SK-N-SH (cell line): ENCODE data around the gene PLCG2. TPM values are rescaled to one million over a fixed set of nuclear protein-coding genes. Genes with fewer than 3 reads are reported as not detected.

ENCODE experiments used
- CTCF ChIA-PET: fragments of 300-600, 350-600 bp; formaldehyde crosslinking; extraction: SDS; loops from one replicate; lab custom pipeline; 2021; lab: Yijun Ruan, JAX
- POLR2A ChIA-PET: fragments of 350-600 bp; sonication (Branson Sonifier 250); formaldehyde crosslinking; extraction: SDS; loops from one replicate; lab custom pipeline; 2020; ENCODE audit warnings: antibody characterized with exemption, inconsistent platforms; lab: Yijun Ruan, JAX
- DNase-seq: peaks from one replicate; pipeline ENCODE4 v3.0.0; 2012
- H2AFZ ChIP-seq: fragments of 200-600 bp; sonication (generic); 2 replicates; pipeline ENCODE4 v1.8.1; 2016; ENCODE audit warnings: antibody characterized with exemption, mild to moderate bottlenecking, low read depth
- H3F3A ChIP-seq: fragments of 200-600 bp; sonication (generic); replicated peaks from 2 replicates; pipeline ENCODE3; 2016; ENCODE audit warnings: antibody characterized with exemption, mild to moderate bottlenecking; ENCODE audit not compliant: insufficient read depth
- H3K27ac ChIP-seq, 2 experiments: fragments of 200-500 bp in 1 of 2; fragments of 200-600 bp in 1 of 2; sonication (Bioruptor generic) in 1 of 2; sonication (generic), shearing (Covaris generic) in 1 of 2; 2 replicates each; pipeline versions ENCODE4 v1.5.1 to v1.6.1; 2014 to 2016; ENCODE audit warnings: low read depth in 2 of 2, inconsistent platforms in 1 of 2, low read length in 1 of 2, mild to moderate bottlenecking in 1 of 2, mixed read lengths in 1 of 2
- H3K27me3 ChIP-seq: fragments of 200-600 bp; sonication (generic), shearing (Covaris generic); 2 replicates; pipeline ENCODE4 v1.6.1; 2016; ENCODE audit warnings: mixed run types; ENCODE audit not compliant: insufficient read depth
- H3K36me3 ChIP-seq, 2 experiments: fragments of 200-500 bp in 1 of 2; fragments of 200-600 bp in 1 of 2; sonication (Bioruptor generic) in 1 of 2; sonication (generic) in 1 of 2; replicated peaks in 1 of 2; 2 replicates each; pipeline versions ENCODE3 to v1.5.1; 2014 to 2016; ENCODE audit warnings: low read length in 1 of 2, mild to moderate bottlenecking in 1 of 2; ENCODE audit not compliant: insufficient read depth in 2 of 2, control insufficient read depth in 1 of 2
- H3K4me1 ChIP-seq, 2 experiments: fragments of 200-500 bp in 1 of 2; fragments of 200-600 bp in 1 of 2; sonication (Bioruptor generic) in 1 of 2; sonication (generic), shearing (Covaris generic) in 1 of 2; 2 replicates each; pipeline versions ENCODE4 v1.5.1 to v1.6.1; 2014 to 2016; ENCODE audit warnings: low read depth in 1 of 2, low read length in 1 of 2, mixed run types in 1 of 2; ENCODE audit not compliant: insufficient read depth in 2 of 2, control insufficient read depth in 1 of 2
- H3K4me2 ChIP-seq: fragments of 200-600 bp; sonication (generic), shearing (Covaris generic); 2 replicates; pipeline ENCODE4 v1.6.1; 2017; ENCODE audit warnings: mixed run types
- H3K4me3 ChIP-seq, 2 experiments: fragments of 200-500 bp in 1 of 2; fragments of 200-600 bp in 1 of 2; sonication (Bioruptor generic) in 1 of 2; sonication (generic), shearing (Covaris generic) in 1 of 2; 2 replicates each; pipeline versions ENCODE4 v1.5.1 to v1.8.1; 2014 to 2016; ENCODE audit warnings: low read depth in 2 of 2, inconsistent platforms in 1 of 2, low read length in 1 of 2, mild to moderate bottlenecking in 1 of 2, mixed read lengths in 1 of 2, moderate library complexity in 1 of 2
- H3K79me2 ChIP-seq: fragments of 200-600 bp; sonication (generic); 2 replicates; pipeline ENCODE4 v1.8.1; 2017; ENCODE audit warnings: mild to moderate bottlenecking; ENCODE audit not compliant: insufficient read depth
- H3K9ac ChIP-seq: fragments of 200-600 bp; sonication (generic); 2 replicates; pipeline ENCODE4 v1.6.1; 2017; ENCODE audit warnings: mixed run types
- H3K9me2 ChIP-seq: fragments of 200-600 bp; sonication (generic); 2 replicates; pipeline ENCODE4 v1.6.1; 2017; ENCODE audit warnings: mixed run types
- H3K9me3 ChIP-seq: fragments of 200-600 bp; sonication (generic); 2 replicates; pipeline ENCODE4 v1.6.1; 2017; ENCODE audit warnings: mixed run types, mild to moderate bottlenecking, moderate library complexity
- H4K20me1 ChIP-seq: fragments of 200-600 bp; sonication (generic); 2 replicates; pipeline ENCODE4 v1.6.1; 2017; ENCODE audit warnings: mild to moderate bottlenecking, mixed run types; ENCODE audit not compliant: insufficient read depth
- CHD2 ChIP-seq: fragments of 150-350 bp; IDR thresholded peaks from 2 replicates; pipeline ENCODE4 v1.6.1; 2018; ENCODE audit warnings: low read length; ENCODE audit not compliant: partially characterized antibody
- ELF1 ChIP-seq: IDR thresholded peaks from 2 replicates; pipeline ENCODE4 v1.4.0; 2012
- EP300 ChIP-seq, 2 experiments: IDR thresholded peaks; 2 replicates each; pipeline versions ENCODE4 v1.4.0 to v1.6.1; 2012; ENCODE audit warnings: borderline replicate concordance in 1 of 2, low read depth in 1 of 2, low read length in 1 of 2
- FOSL2 ChIP-seq: IDR thresholded peaks from 2 replicates; pipeline ENCODE4 v1.4.0; 2012; ENCODE audit warnings: low read depth, mild to moderate bottlenecking, moderate library complexity, borderline replicate concordance
- FOXJ3 ChIP-seq: sonication (generic); formaldehyde crosslinking; IDR thresholded peaks from 2 replicates; pipeline ENCODE4 v1.5.1; 2020; ENCODE audit warnings: mild to moderate bottlenecking, missing genetic modification reagents
- GABPA ChIP-seq: IDR thresholded peaks from 2 replicates; pipeline ENCODE4 v1.4.0; 2012; ENCODE audit warnings: low read depth, mild to moderate bottlenecking
- IRF3 ChIP-seq: fragments of 150-350 bp; IDR thresholded peaks from 2 replicates; pipeline ENCODE4 v1.6.1; 2016; ENCODE audit warnings: mild to moderate bottlenecking, low read depth, low read length
- MXI1 ChIP-seq: IDR thresholded peaks from 2 replicates; pipeline ENCODE4 v1.6.1; 2012; ENCODE audit warnings: mild to moderate bottlenecking, low read depth, low read length, improper control_type of control experiment
- NRF1 ChIP-seq: IDR thresholded peaks from 2 replicates; pipeline ENCODE4 v1.6.1; 2012; ENCODE audit warnings: low read depth, mild to moderate bottlenecking, low read length
- RAD21 ChIP-seq: IDR thresholded peaks from 2 replicates; pipeline ENCODE4 v1.6.1; 2012; ENCODE audit warnings: mild to moderate bottlenecking, low read length
- RFX5 ChIP-seq: IDR thresholded peaks from 2 replicates; pipeline ENCODE4 v1.6.1; 2012; ENCODE audit warnings: mild to moderate bottlenecking, improper control_type of control experiment, low read length
- SMC3 ChIP-seq: IDR thresholded peaks from 2 replicates; pipeline ENCODE4 v1.6.1; 2012; ENCODE audit warnings: low read depth, low read length, improper control_type of control experiment
- TAF1 ChIP-seq: IDR thresholded peaks from 2 replicates; pipeline ENCODE4 v1.6.1; 2012; ENCODE audit warnings: low read depth, mild to moderate bottlenecking, low read length, moderate library complexity, borderline replicate concordance
- YY1 ChIP-seq: IDR thresholded peaks from 2 replicates; pipeline ENCODE4 v1.4.0; 2012; ENCODE audit warnings: low read depth, mild to moderate bottlenecking
- WGBS: methylation state at CpG from one replicate; pipeline ENCODE4 v1.1.6; 2017; ENCODE audit warnings: low lambda C conversion rate; 5-methylcytosine and 5-hydroxymethylcytosine counted together
- polyA plus RNA-seq, 3 experiments: library from polyadenylated mRNA; depleted of rRNA; stranded (reverse); fragments of >200 nt; gene quantifications; 2 replicates each; pipeline ENCODE4 v1.2.3, GENCODE V29; 2012
- TF ChIP-seq, protein P1 (sequence below): IDR thresholded peaks from 2 replicates; pipeline ENCODE4 v1.6.1; 2012; ENCODE audit warnings: mild to moderate bottlenecking, low read depth, low read length, moderate library complexity
- TF ChIP-seq, protein P2 (sequence below): fragments of 150-350 bp; IDR thresholded peaks from 2 replicates; pipeline ENCODE4 v1.6.1; 2017; ENCODE audit warnings: antibody characterized with exemption, low read length, low read depth, borderline replicate concordance
- TF ChIP-seq, protein P3 (sequence below): IDR thresholded peaks from 2 replicates; pipeline ENCODE4 v1.4.0; 2012; ENCODE audit warnings: low read depth, borderline replicate concordance
- TF ChIP-seq, protein P4 (sequence below): IDR thresholded peaks from 2 replicates; pipeline ENCODE4; 2012

Gene PLCG2
- polyA plus RNA-seq, 1 of the 3 experiments (the other 2 are of a cell fraction) = 0.23 TPM

DNA sequence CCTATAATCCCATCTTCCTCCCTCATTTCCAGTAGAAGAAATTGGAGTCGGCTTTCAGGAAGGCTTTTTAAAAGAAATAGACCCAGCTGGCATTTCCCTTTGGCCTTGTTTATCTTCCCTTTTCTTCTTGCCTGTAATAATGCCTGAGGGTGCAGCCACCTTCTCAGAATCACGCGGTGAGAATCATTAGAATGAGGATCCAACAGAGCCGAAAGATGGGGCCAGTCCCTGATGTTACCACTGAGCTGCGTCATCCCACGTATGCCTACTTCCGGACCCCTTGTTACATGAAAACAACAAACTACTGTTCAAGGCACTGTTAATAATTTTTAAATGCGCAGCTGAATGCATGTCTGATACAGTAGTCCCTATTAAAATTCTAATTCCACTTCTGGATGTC, 208.0 kb downstream of the PLCG2 start:
- Histone ChIP-seq H3K9me2 (no peaks in the 10 kb centered on the region), H3K4me2 (no peak overlapping the region), H3K9me3 (no peaks in the 10 kb centered on the region), H3K9ac (no peak overlapping the region)
- TF ChIP-seq FOXJ3 (CRISPR knock-in tag) (no peak), RAD21 (no peak), FOSL2 (no peak), RFX5 (no peak), ELF1 (no peak), IRF3 (no peak), SMC3 (no peak), NRF1 (no peak), TAF1 (no peak), YY1 (no peak), EP300 (IDR thresholded peaks at IDR 0.05; ENCODE audit: borderline replicate concordance in 1 of 2, low read depth in 1 of 2, low read length in 1 of 2) (no peak), MXI1 (no peak), GABPA (no peak), CHD2 (no peak)
- TF ChIP-seq, protein P1, sequence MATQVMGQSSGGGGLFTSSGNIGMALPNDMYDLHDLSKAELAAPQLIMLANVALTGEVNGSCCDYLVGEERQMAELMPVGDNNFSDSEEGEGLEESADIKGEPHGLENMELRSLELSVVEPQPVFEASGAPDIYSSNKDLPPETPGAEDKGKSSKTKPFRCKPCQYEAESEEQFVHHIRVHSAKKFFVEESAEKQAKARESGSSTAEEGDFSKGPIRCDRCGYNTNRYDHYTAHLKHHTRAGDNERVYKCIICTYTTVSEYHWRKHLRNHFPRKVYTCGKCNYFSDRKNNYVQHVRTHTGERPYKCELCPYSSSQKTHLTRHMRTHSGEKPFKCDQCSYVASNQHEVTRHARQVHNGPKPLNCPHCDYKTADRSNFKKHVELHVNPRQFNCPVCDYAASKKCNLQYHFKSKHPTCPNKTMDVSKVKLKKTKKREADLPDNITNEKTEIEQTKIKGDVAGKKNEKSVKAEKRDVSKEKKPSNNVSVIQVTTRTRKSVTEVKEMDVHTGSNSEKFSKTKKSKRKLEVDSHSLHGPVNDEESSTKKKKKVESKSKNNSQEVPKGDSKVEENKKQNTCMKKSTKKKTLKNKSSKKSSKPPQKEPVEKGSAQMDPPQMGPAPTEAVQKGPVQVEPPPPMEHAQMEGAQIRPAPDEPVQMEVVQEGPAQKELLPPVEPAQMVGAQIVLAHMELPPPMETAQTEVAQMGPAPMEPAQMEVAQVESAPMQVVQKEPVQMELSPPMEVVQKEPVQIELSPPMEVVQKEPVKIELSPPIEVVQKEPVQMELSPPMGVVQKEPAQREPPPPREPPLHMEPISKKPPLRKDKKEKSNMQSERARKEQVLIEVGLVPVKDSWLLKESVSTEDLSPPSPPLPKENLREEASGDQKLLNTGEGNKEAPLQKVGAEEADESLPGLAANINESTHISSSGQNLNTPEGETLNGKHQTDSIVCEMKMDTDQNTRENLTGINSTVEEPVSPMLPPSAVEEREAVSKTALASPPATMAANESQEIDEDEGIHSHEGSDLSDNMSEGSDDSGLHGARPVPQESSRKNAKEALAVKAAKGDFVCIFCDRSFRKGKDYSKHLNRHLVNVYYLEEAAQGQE = no peak
- TF ChIP-seq, protein P2, sequence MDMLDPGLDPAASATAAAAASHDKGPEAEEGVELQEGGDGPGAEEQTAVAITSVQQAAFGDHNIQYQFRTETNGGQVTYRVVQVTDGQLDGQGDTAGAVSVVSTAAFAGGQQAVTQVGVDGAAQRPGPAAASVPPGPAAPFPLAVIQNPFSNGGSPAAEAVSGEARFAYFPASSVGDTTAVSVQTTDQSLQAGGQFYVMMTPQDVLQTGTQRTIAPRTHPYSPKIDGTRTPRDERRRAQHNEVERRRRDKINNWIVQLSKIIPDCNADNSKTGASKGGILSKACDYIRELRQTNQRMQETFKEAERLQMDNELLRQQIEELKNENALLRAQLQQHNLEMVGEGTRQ = no peak
- TF ChIP-seq, protein P3, sequence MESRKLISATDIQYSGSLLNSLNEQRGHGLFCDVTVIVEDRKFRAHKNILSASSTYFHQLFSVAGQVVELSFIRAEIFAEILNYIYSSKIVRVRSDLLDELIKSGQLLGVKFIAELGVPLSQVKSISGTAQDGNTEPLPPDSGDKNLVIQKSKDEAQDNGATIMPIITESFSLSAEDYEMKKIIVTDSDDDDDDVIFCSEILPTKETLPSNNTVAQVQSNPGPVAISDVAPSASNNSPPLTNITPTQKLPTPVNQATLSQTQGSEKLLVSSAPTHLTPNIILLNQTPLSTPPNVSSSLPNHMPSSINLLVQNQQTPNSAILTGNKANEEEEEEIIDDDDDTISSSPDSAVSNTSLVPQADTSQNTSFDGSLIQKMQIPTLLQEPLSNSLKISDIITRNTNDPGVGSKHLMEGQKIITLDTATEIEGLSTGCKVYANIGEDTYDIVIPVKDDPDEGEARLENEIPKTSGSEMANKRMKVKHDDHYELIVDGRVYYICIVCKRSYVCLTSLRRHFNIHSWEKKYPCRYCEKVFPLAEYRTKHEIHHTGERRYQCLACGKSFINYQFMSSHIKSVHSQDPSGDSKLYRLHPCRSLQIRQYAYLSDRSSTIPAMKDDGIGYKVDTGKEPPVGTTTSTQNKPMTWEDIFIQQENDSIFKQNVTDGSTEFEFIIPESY = no peak
- TF ChIP-seq, protein P4, sequence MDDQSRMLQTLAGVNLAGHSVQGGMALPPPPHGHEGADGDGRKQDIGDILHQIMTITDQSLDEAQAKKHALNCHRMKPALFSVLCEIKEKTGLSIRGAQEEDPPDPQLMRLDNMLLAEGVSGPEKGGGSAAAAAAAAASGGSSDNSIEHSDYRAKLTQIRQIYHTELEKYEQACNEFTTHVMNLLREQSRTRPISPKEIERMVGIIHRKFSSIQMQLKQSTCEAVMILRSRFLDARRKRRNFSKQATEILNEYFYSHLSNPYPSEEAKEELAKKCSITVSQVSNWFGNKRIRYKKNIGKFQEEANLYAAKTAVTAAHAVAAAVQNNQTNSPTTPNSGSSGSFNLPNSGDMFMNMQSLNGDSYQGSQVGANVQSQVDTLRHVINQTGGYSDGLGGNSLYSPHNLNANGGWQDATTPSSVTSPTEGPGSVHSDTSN = no peak
- TF ChIP-seq, all 33 proteins: peak for 0
- no peaks in the 10 kb centered on the region for H3K36me3 ChIP-seq
- H3K27me3 ChIP-seq = peaks cover 13% of the 10 kb centered on the region; the same call in 1 of the 2 replicates
- no peak overlapping the region for H2AFZ ChIP-seq
- POLR2A ChIA-PET = no interaction called here
- CTCF ChIA-PET = interaction anchor here (1.2 kb wide), 1 partner anchor 277 kb away, joined by 3 read pairs; no protein-coding TSS in a partner anchor
- no peaks in the 10 kb centered on the region for H4K20me1 ChIP-seq
- no peaks in the 10 kb centered on the region for H3K4me1 ChIP-seq
- no peaks in the 10 kb centered on the region for H3K79me2 ChIP-seq
- H3K27ac ChIP-seq = no peak overlapping the region
- DNase-seq = no peak
- 60% methylated on average over 8 of the region's 8 CpGs for WGBS
- no peak overlapping the region for H3K4me3 ChIP-seq
- H3F3A ChIP-seq = no peaks in the 10 kb centered on the region
